T47D (cell line): ENCODE results near the gene DNAJC4.

Source experiments
- DNase-seq, 2 experiments: peaks; one replicate each; pipeline versions ENCODE4 v3.0.0 to v3.0.0-alpha.2; 2011 to 2012; ENCODE audit warnings: low read depth in 1 of 2, low spot score in 1 of 2
- JUND ChIP-seq: IDR thresholded peaks from 2 replicates; pipeline ENCODE4 v1.6.1; 2012; ENCODE audit warnings: low read depth
- in situ Hi-C: cut with HindIII; loops from 2 replicates; pipeline ENCODE4 v1.10.0; 2016; ENCODE audit warnings: low sequenced_read_pairs, low pct_unique_long_range_greater_than_20kb

Gene DNAJC4

DNA sequence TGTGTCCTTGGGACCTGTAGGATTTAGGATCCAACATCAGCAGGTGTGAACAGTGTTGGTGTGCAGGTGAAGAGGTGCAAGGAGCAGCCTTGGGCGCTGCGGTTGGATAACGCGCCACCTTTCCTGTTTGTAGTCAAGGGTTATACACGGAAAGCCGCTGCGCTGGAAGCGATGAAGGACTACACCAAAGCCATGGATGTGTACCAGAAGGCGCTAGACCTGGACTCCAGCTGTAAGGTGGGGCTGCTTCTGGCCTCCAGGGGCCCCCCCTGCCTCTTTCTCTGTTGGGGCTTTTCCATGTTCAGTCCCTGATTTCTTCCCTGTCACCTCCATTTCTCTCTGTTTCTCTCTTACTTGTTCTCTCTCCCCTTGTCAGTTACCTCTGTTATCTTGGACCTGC, 27.4 kb upstream of the DNAJC4 start:
- DNase-seq, result no peak
- no peak for TF ChIP-seq JUND
- in situ Hi-C loops, result no loop called here

GRCh38 chr11:64203421-64204079, 26.8 kb upstream of the DNAJC4 start:
- DNase-seq, result no peak
- no peak for TF ChIP-seq JUND
- in situ Hi-C loops, result no loop called here

GRCh38 chr11:64204080-64204440, 26.3 kb upstream of the DNAJC4 start:
- DNase-seq, result no peak
- in situ Hi-C loops, result no loop called here
- no peak for TF ChIP-seq JUND

GRCh38 chr11:64204464-64204989, 25.8 kb upstream of the DNAJC4 start:
- TF ChIP-seq JUND, result no peak
- peak; percentile 87 to 93 for DNase-seq
- in situ Hi-C loops, result no loop called here

DNA sequence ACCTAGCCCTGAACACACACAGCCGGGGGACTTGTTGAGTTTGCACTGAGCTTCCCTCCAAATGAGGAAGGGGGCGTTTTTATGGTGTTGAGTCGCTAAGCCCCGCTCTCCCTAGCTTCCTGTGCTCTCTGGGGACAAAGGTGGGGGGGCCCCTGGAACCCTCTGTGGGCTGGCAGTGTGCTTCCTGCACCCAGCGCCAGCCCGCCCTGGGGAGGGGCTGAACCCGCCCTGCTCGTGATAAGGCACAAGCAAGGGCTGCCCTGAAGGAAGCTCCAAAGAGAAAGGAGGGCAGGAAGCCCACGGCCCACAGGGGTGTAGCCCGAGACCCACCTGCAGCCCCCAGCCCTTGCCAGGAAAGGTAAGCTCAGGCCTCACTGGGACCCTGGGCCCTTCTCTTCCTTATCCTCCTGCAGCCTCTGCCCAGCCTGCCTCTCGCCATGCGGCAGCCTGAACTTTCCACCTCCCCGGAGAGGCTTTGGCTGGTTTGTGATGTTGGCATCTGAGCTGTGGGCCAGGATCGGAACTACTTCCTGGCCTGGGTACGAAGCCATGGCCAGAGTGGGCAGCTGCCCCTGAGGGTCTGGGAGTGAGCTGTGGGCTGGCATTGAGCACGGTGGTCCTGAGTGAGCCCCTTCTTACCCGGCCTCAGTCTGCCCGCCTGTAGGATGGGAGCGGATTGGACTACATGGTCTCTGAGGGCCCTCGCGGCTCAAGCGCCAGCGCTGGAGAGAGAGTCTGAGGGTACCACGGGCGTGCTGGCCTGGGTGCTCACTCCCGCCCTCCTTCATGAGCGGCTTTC, 23.7 kb upstream of the DNAJC4 start, which contains the start of gene FERMT3:
FERMT3 (plus strand) TSS at position 265 of the 799 bp plus-strand sequence. CDS start 644 bp downstream, outside the sequence.
- in situ Hi-C loops, result no loop called here
- TF ChIP-seq JUND, result no peak
- no peak for DNase-seq

- no peak for TF ChIP-seq JUND
- DNase-seq, result no peak
- in situ Hi-C loops, result no loop called here
Observed at GRCh38 chr11:64207256-64208085, 22.9 kb upstream of the DNAJC4 start.

DNA sequence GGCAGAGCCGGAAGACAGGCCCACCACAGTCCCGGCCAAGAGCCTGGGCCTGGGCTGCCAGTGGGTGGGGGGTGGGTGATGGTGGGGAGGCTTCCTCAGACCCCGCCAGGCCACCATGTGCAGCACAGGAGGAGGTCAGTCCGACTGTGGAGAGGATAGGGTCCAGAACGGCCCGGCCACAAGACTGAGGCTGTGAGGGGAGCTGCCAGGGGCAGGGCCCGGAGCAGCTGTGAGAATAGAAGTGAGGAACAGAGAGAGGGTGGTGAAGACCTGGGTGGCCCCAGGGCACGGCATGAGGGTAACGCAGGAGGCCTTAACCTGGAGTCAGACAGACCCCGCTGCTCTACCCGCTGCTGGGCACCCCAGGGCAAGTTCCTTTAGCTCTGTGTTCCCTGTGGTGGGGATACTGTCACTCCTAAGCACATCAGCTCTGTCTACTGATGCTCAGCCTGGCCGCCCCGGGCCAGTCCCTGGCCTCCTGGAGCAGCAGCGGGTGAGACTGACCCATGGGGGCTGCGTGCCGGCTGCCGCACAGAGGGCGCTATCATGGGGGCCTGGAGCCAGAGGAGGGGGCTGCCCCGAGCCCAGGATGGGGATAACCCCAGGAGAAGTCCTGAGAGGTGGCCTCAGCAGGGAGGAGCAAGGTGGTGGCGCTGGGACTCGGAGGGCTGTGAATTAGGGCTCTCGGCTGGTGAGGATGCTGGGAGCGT, 22.1 kb upstream of the DNAJC4 start:
- DNase-seq, result no peak
- in situ Hi-C loops, result no loop called here
- no peak for TF ChIP-seq JUND

DNA sequence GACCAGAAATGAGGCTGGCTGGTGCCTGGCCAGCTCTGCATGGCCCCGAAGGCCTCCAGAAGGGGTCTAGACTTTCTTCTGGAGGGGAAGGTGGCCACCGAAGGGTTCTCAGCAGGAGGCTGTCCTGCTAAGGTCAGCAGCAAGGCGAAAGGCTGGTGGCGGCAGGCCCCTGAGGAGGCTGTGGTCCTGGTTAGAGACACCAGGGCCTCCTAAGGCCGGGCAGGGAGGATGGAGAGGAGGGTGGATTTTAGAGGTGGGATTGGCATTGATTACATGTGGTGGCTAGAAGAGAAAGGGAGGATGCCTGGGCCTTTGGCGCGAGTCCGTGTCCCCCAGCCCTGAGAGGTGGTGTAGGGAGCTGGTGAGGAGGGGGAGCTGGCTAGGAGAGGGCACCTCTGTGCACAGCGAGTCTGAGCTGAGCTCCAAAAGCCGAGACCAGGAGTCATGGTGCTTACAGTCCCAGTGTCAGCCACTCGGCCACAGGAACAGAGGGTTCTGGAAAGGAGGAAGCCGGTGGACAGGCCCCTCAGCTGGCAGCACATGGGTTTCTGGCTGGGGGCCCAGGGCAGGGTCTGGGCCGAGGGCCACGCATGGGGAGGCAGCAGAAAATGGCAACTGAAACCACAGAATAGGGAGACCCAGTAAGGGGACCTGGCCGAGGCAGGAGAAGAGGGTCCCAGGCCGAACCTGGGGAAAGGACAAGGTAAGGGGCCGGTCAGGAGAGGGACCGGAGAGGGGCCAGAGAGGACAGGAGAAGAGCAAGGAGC, 21.4 kb upstream of the DNAJC4 start:
- DNase-seq, result no peak
- in situ Hi-C loops, result no loop called here
- no peak for TF ChIP-seq JUND

- DNase-seq, result no peak
- no peak for TF ChIP-seq JUND
- in situ Hi-C loops, result no loop called here
Observed at GRCh38 chr11:64209563-64209843, 20.8 kb upstream of the DNAJC4 start.

DNA sequence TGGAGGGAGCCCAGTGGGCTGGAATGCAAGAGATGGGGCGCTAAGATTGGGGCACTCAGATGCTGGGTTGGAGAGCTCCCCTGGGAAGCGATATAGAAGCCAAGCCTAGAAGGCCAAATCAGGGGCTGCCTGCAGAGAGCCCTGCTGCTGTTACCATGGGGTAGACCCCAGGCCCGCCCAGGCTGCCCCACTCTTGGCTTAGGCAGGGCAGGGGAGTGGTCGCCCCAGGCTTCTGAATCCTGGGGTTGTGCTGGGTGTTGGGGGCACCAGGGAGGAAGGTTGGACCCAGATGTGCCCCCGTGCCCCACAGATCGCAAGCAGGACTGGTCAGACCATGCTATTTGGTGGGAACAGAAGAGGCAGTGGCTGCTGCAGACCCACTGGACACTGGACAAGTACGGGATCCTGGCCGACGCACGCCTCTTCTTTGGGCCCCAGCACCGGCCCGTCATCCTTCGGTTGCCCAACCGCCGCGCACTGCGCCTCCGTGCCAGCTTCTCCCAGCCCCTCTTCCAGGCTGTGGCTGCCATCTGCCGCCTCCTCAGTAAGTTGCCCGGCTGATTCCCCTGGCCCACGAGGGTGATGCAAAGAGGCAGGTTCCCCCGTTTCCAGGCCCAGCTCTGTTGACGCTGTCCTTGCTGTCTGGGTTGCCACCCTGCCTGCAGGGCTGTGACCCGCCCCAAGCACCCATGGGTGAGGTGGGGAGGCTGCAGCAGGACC, 19.9 kb upstream of the DNAJC4 start:
- no peak for DNase-seq
- in situ Hi-C loops, result no loop called here
- no peak for TF ChIP-seq JUND

DNA sequence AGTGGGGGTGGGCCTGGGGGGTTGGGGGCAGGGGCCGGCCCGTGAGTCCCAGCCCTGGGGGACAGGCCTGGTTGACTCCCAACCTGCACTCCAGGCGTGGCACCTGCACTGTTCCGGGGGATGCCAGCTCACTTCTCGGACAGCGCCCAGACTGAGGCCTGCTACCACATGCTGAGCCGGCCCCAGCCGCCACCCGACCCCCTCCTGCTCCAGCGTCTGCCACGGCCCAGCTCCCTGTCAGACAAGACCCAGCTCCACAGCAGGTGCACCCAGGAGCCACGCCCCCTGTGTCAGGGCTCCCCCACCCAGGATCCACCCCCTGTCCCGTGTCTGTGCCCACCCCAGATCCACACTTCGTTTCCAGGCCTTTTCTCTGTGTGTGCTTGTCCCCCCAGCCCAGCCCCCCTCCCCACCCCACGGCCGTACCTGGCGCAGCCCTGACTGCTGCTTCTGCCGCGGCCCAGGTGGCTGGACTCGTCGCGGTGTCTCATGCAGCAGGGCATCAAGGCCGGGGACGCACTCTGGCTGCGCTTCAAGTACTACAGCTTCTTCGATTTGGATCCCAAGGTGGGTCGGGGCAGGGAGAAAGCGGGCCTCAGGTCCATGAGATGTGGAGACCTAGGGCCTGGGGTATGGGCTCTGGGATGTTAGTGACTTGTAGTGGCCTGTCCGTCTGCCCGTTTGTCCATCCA, 19.0 kb upstream of the DNAJC4 start:
- DNase-seq, result no peak
- in situ Hi-C loops, result no loop called here
- TF ChIP-seq JUND, result no peak
